HG02623 (cell line): ENCODE results near the gene ARMH3.
"Not testable (repeated sequence)": the region's sequence is repeated elsewhere in the genome, so short reads cannot be mapped to it uniquely, and the experiment has no call there.

Experiments used
- ATAC-seq: cut with Tn5 transposase; IDR thresholded peaks from one replicate; pipeline ENCODE4 v1.9.1; 2021; ENCODE audit warnings: moderate library complexity; ENCODE audit not compliant: unreplicated experiment

The ARMH3 gene

DNA sequence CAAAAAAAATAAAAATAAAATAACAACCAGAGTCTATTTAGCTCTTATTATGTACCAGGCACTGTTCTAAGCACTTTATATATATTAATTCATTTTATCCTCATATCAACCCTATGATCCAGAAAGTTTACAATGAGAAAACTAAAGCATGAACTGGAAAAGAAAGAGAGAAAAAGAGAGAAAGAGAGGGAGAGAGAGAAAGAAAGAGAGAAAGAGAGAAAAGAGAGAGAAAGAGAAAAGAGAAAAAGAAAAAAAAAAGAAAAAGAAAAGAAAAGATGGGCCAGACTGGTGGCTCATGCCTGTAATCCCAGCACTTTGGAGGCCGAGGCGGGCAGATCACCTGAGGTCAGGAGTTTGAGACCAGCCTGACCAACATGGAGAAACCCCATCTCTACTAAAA, 9.9 kb downstream of the ARMH3 start:
- ATAC-seq: no peak

DNA sequence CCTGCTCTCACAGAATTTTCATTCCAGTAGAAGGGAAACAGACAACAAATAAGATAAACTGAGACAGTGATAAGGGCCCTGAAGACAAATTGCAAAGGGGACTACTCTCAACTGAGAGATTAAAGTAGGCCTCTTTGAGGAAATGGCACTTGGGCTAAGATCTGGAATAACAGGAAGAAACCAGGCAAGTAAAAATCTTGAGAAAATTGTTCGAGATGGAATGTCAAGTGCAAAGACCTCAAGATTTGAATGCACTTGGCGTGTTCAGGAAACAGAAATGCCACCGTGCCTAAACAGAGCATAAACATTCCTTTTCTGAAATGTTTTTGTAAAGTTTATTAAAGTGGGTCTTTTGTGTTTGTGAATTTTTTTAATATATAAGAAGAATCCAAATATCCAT, 10.7 kb downstream of the ARMH3 start:
- ATAC-seq: no peak

DNA sequence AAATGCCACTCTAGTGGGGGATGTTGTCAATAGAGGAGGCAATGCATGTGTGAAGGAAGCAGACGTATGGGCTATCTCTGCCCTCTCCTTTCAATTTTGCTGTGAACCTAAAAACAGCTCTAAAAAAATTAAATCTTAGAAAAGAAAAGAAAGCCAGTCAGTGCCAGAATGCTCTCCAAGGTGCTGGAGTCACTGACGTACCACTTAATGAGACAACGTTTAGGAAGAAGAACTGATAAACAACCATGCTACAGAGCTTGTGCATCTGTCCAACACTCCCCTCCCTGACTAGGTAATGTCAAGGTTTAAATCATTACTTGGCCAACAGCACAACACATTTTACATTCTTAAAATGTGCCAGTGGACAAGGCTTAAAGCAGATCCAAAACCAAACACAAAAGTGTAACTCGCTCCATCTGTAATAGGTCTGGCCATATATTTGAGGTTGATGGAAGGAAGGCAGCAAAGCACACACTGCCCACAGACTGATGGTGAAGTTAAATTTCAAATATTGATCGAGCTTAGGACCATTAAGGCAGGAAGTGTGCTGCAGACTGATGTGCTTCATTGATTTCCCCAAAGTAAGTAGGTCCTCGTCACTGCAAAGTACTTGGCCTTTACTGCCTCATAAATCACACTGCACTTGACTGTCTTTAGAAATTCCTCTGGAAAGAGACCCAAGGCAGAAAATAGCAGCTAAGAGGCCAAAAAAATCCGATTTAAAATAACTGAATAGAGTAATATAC, 15.5 kb downstream of the ARMH3 start:
- ATAC-seq: no peak

DNA sequence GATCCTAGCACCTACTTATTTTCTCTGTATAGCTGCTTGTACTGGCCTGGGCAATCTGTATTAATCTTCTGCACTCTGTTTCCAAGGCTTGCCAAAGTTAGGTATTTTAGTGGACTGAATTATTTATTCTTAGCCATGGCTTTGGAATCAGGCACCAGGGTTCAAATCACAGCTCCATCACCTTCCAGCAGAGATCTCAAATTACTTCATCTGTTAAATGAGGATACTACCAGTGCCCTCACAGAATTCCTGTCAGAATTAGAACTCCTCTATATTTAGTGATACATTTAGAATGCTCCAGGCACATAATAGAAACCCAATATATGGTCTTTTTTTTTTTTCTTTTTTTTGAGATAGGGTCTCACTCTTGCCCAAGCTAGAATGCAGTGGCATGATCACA, 17.6 kb downstream of the ARMH3 start:
- ATAC-seq: no peak

DNA sequence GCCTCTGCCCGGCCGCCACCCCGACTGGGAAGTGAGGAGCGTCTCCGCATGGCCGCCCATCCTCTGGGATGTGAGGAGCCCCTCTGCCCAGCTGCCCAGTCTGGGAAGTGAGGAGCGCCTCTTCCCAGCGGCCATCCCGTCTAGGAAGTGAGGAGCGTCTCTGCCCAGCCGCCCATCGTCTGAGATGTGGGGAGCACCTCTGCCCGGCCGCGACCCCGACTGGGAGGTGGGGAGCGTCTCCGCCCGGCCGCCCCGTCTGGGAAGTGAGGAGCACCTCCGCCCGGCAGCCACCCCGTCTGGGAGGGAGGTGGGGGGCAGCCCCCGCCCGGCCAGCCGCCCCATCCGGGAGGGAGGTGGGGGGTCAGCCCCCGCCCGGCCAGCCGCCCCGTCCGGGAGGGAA, 20.2 kb downstream of the ARMH3 start:
- not testable (repeated sequence) for ATAC-seq

DNA sequence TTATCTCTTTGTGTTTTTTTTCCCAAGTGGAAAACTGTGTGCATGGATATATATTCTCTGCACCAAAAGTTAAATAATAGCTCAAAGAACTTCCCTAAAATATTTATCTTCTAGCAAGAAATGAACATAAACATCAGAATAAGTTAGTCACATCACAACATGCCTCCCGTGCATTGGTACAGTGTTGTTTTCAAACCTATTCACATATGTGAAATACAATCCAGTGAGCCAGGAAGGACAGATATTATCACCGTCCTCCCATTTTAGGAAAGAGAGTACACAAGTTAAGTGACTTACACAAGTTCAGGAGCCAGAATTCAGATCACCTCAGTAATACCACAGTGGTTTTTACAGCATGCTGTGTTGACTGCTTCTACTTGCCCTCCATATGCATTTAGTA, 22.2 kb downstream of the ARMH3 start:
- no peak for ATAC-seq

DNA sequence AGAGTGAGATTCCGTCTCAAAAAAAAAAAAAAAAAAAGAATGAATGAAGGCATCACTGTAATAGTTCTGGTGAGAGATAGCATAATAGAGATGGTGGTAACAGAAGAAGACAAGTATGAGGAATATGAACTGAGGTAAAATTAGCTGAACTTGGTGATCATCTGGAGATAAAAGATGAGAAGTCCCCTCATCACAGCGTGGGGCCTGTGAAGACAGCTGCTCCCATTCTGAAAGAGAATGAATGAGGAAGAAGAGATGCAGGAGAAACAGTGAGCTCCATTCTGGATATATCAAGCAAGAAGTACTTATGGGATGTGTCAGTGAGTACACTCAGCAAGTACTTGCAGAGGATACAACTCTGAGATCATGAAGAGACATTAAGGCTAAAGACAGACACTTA, 28.7 kb downstream of the ARMH3 start:
- ATAC-seq: no peak

DNA sequence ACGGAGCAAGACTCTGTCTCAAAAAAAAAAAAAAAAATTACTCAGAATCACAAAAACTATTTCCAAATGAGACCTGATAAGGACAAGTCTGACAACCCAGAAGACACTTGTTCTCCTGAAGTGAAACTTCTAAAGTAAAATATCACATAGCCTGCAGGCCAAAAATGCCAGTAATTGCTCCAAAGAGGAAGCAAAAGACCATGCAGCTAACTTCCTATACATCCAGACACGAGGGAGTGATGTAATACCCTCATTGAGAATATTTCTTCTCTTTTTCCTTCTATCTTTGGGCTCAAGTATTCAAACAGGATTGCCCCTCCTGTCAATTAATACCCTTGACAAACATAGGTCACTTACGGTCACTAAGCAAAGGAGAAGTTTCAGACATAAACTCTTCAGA, 31.2 kb downstream of the ARMH3 start:
- no peak for ATAC-seq

DNA sequence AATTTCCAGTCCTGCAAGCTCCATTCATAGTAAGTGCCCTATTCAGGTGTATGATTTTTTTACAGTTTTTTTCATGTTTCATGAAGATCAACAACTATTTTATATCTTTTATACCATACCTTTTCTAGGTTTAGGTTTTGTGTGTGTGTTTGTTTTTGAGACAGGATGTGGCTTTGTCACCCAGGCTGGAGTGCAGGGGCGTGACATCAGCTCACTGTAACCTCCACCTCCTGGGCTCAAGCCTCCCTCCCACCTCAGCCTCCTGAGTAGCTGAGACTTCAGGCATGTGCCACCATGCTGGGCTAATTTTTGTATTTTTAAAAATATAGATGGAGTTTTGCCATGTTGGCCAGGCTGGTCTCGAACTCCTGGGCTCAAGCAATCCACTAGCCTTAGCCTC, 35.0 kb downstream of the ARMH3 start:
- no peak for ATAC-seq

DNA sequence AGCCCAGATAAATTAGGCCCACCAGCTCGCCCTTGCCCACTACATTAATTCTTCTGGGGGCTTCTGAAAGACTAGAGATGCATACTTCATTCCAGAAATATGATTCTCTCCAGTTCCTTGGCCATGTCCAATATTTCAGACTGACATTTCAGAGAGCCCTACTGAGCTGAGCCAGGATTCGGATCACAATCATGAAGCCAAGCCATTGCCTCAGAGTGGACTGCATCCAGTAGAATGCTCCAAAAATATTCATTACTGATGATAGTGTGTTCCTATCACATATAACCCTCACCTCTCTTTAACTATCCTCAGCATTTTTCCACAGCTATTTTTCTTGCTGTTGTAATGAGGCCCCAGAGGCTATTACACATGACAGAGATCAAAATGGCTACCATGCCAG, 38.7 kb downstream of the ARMH3 start:
- ATAC-seq: no peak

DNA sequence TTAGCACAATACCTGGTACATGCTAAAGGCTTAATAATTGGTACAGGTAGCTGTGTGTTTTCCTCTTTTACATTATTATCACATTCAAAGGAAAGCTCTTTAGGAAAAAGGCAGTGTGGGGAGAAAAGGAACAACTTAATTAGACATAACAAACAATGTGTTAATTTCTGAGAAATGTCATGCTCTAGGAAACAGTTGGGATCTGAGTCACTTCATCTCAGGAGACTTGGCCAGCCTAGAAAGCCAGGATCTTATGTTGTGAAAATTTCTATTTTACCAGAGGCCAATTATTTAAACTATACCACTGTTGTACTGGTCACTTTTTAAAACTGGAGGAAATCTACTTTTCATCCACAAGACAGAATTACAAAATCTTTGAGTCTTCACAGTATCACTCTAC, 39.6 kb downstream of the ARMH3 start:
- ATAC-seq: no peak

DNA sequence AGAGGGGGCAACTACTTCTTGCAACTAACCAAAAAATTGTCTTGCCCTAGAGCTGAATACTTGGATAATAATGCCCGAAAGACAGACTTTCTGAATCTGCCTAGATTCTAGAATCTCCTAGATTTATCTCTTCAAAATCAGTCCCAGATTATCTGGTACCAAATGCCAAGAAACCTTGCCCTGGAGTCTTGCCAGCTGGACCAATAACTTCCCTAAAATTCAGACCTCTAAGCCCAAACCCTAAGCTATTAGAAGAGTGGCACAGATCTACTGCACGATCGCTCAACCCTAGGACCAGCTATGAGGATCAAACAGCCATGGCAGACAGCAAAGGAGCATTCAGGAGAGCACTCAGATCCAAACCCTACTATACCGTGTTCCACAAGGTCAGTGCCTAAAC, 45.0 kb downstream of the ARMH3 start:
- no peak for ATAC-seq

DNA sequence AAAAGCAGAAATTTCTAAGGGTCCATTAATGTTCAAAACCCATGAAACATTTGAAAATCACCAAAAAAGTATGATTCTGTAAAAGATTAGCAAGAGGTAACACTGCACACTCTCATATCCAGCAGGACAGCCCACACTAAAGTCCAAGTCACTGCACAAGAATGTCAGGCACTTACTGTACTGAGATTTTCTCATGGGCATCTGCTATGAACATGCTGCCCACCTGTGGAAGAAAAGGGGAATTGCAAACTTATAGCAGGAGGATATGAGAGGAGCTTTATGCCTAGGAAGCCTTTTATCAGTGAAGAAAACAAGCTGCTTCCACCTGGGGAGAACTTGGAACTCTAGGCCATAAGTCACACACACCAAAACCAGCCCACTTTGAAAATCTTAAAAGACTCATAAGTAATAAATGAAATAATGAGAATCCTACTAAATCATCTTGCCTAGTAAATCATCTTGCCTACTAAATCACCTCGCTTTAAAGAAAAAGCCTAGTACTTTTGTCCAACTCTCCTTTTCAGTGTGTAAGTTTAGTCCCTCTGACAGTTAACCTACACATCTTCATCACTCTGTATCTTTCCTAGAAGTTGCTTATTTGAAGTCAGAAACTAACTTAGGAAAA, 46.1 kb downstream of the ARMH3 start:
- no peak for ATAC-seq

DNA sequence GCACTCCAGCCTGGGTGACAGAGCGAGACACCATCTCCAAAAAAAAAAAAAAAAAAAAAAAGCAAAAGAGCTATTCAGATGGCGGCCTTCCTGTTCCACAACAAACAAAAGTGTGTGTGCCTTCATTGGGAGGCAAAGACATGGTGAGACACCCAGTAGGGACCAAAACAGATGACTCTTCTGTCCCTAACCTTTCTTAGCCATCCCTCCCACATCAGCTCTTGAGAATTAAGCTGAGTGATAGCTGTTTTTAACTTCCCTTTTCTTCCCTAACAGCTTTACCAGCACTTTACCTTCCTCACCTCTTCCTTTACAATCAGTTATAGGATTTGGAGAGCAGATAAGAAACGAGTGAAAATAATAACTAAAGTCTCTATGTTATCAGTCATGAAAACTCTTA, 48.2 kb downstream of the ARMH3 start:
- no peak for ATAC-seq

DNA sequence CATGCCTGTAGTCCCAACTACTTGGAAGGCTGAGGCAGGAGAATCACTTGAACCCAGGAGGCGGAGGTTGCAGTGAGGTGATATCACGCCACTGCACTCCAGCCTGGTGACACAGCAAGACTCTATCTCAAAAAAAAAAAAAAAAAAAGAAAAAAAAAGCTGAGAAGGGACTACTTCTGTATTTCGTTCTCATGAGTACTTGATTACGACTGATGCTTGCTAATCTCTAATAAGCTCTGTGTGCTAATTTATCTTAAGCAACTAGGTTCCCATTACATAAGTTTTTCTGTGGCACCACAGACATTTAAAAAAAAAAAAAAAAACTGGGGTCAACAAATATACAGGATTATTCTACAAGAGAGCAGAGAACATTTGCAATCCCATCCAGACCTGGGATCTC, 48.9 kb downstream of the ARMH3 start:
- not testable (repeated sequence) for ATAC-seq

DNA sequence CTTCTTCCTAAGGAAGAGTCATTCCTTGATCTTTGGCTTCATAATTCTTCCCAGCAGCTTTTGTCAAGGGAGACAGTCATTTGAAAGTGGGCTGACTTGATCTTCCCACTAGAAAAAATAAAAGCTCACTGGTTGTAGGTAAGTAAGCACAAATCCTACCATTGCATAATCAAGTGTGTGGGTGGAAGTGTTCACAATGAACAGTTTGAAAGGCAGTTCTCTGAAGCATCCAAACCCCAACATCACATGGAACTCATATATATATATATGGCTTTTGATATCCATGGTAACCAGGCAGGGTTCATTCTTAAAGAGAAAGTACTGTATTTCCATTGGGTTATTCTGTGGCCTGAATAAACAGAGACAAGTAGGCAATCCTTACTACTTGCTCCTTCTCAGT, 51.6 kb downstream of the ARMH3 start:
- ATAC-seq: no peak

DNA sequence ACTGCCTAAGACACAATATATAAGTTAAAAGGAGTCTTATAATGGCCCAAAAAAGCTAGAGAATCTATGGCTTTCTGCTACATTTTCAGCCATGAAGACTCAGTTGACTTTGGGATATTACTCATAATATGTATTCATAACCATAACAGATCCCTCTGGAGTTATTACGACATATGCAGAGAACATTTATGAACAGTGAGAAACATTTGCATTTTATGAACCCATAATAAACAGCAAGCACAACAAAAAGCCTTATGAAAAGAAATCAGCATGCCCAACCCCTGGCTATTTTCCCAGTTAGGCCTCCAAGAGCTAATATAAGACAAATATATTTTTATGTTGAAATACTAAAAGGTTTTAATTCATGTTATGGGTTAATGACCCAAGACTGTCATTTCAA, 52.4 kb downstream of the ARMH3 start:
- ATAC-seq: no peak

DNA sequence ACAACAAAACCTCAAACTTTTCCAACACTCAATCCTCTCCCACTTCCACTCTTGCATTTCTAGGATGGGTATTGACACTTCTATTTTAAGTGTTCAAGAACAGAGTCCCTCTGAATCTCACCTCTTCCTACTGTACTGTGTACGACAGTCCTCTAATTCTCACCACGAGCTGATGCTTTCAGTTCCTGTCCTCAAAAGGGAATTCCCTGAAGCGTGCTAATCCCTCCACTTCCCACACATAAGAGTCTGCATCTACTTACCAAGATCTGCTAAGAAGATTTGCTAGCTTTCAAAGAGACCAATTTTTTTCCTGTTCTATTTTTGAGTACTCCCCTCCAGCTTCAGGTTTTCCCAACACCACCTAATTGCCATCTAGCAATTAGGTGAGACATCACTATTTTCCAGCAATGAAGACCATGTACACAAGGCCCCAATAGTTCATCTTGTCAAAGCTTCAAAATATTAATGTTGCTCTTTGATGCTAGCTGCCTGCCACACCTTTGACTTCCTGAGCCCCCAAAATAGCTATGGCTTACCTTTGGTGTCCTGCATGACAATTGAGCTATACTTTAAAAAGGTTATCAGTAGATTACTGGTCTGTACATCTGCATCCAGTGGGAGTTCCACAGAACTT, 54.4 kb downstream of the ARMH3 start:
- peak; percentile 81 for ATAC-seq

DNA sequence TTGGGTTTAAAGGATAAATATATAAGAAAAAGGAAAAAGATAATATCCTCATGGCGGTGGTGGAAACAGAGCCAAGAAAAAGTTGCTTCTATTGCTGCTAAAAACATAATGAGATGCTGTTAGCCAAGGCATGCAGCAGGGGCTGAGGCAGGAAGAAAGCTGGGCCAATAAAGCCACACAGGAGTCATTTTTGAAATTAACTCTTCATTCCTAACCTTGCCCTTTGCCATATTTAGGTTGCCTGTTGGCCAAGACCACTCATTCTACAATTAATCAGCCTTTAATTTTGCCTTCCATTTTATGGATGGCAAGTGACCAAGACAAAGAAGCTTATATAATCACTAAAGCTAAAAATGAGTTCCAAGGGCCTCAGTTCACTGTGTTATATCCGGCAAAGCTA, 58.2 kb downstream of the ARMH3 start:
- no peak for ATAC-seq

DNA sequence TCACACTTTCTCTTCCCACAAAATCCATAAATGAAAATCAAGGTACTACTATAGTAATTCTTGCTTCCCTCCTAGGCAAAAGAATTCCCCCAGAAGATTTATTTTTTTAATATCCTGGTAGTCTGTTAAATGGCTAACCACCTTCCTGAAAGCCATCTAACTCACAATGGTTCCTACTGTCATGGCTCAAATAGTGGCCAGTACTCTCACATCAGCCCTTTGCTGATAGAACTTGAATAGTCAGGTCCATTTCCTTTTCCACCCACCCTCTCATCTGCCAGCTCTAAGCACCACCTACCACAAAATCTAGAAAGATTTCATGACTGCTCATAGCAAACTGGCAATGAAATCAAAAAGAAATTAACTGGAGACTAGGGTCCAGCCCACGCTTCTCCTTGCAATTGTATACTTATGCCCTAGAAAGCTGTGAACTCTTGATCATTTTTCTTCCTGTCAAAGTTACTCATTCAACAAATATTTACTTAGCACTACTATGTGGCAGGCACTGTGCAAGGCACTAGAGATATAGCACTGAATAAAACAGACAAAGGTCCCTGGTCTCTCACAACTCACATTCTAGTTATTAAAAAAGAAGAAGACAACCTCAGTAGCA, 60.4 kb downstream of the ARMH3 start:
- no peak for ATAC-seq

DNA sequence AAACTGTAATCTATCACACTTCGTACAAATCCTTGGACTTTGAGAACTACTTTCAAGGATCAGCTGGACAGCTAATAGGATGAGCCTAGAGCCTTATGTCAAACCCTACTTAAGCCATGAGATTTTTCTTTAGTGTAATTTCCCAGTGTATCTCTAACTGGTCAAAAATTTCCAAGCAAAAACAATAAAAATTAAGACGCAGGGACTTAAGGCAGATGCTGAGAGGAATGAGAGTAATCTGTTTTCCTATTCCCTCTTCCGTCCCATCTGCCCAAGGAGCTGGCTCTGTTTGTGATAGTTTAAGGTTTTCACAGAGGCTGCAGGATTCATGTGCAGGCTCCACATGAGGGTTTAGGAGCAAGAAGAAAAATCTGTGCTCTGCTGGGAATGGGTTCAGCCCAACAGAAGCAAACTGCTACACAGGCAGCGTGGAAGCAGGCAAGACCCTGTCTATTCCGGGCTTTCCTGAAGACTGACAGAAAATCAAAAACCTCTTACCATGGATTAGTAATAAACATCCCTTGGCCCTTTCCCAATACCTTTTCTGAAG, 62.2 kb downstream of the ARMH3 start:
- ATAC-seq: no peak

DNA sequence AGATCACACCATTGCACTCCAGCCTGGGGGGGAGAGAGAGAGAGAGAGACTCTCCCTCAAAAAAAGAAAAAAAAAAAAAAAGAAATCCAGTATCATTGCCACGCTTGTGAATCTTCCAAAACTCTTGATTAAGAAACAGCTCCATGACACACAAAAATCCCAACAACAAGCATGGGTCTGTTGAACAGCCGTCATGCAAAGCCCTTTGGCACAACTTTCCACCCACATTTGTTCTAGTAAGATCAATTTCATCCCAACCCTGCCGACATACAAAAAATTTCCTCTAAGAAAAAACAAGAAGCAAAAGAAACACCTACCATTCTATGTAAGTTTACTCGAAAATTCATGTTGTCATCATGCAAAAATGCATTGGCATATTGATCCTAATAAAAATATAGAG, 62.8 kb downstream of the ARMH3 start:
- ATAC-seq: no peak
